ENCODE results near the gene COLEC11. TPM values are rescaled to one million over a fixed set of nuclear protein-coding genes. Genes with fewer than 3 reads are reported as not detected.

The COLEC11 gene
- total RNA-seq, 4 donors from 2014 or later = 0.56 to 2.3 (median 1.0) TPM; not detected in 1

GRCh38 chr2:3645745-3646389 lies 51.0 kb downstream of the COLEC11 start:
- WGBS, 2 donors = 67 to 81% methylated on average over 4 to 8 of the region's 10 CpGs
- Histone ChIP-seq H3K4me3 (no peak overlapping the region), H3K27me3 (peaks cover 0 to 17% (median 0%) of the 10 kb centered on the region in 4 donors), H3K9me3 (no peaks in the 10 kb centered on the region), H3K27ac (no peak overlapping the region), H3K36me3 (no peaks in the 10 kb centered on the region), H3K4me1 (peaks cover 3 to 7% (median 4%) of the 10 kb centered on the region in 3 donors)
- DNase-seq = no peak
- intact Hi-C loops (cut with DNase I) = no loop called here
- TF ChIP-seq POLR2A (IDR thresholded peaks at IDR 0.05) (no peak), CTCF (IDR thresholded peaks at IDR 0.05) (no peak)

GRCh38 chr2:3646446-3646845 lies 51.5 kb downstream of the COLEC11 start:
- no peak for TF ChIP-seq POLR2A (IDR thresholded peaks at IDR 0.05)
- TF ChIP-seq CTCF (IDR thresholded peaks at IDR 0.05) = no peak
- H3K4me3 ChIP-seq = no peak overlapping the region
- intact Hi-C loops (cut with DNase I) = no loop called here
- H3K9me3 ChIP-seq = no peaks in the 10 kb centered on the region
- DNase-seq = no peak
- peaks cover 5 to 11% (median 6%) of the 10 kb centered on the region in 3 donors for H3K4me1 ChIP-seq
- WGBS, 2 donors = 78 to 90% methylated on average over 7 to 8 of the region's 8 CpGs
- no peaks in the 10 kb centered on the region for H3K36me3 ChIP-seq
- H3K27me3 ChIP-seq = peaks cover 0 to 19% (median 0%) of the 10 kb centered on the region in 4 donors
- H3K27ac ChIP-seq = no peak overlapping the region

GRCh38 chr2:3647246-3647645 lies 52.3 kb downstream of the COLEC11 start:
- H3K4me1 ChIP-seq = peaks cover 9 to 19% (median 11%) of the 10 kb centered on the region in 3 donors
- no peaks in the 10 kb centered on the region for H3K9me3 ChIP-seq
- no peak overlapping the region for H3K27ac ChIP-seq
- no peak for DNase-seq
- no peak overlapping the region for H3K4me3 ChIP-seq
- H3K27me3 ChIP-seq = peaks cover 0 to 27% (median 0%) of the 10 kb centered on the region in 4 donors
- intact Hi-C loops (cut with DNase I) = no loop called here
- no peak for TF ChIP-seq POLR2A (IDR thresholded peaks at IDR 0.05)
- no peak for TF ChIP-seq CTCF (IDR thresholded peaks at IDR 0.05)
- no peaks in the 10 kb centered on the region for H3K36me3 ChIP-seq
- 61 to 77% methylated on average over 8 to 13 of the region's 13 CpGs for WGBS, 2 donors

GRCh38 chr2:3647831-3648651 lies 53.1 kb downstream of the COLEC11 start:
- no peak for DNase-seq
- no peaks in the 10 kb centered on the region for H3K9me3 ChIP-seq
- WGBS, 2 donors = 89 to 90% methylated on average over 8 to 10 of the region's 14 CpGs
- no peak overlapping the region for H3K27ac ChIP-seq
- no peak overlapping the region for H3K4me3 ChIP-seq
- TF ChIP-seq POLR2A (IDR thresholded peaks at IDR 0.05) (no peak), CTCF (IDR thresholded peaks at IDR 0.05) (no peak)
- intact Hi-C loops (cut with DNase I) = no loop called here
- H3K36me3 ChIP-seq = no peaks in the 10 kb centered on the region
- peaks cover 0 to 34% (median 0%) of the 10 kb centered on the region in 4 donors for H3K27me3 ChIP-seq
- peaks cover 9 to 20% (median 11%) of the 10 kb centered on the region in 3 donors for H3K4me1 ChIP-seq

- H3K4me3 ChIP-seq = no peak overlapping the region
- TF ChIP-seq CTCF (IDR thresholded peaks at IDR 0.05) = no peak
- TF ChIP-seq POLR2A (IDR thresholded peaks at IDR 0.05) = no peak
- no peaks in the 10 kb centered on the region for H3K9me3 ChIP-seq
- H3K27ac ChIP-seq = no peak overlapping the region
- WGBS, 2 donors = 89 to 91% methylated on average over 9 of the region's 20 CpGs
- intact Hi-C loops (cut with DNase I) = no loop called here
- H3K4me1 ChIP-seq = peaks cover 9 to 20% (median 11%) of the 10 kb centered on the region in 3 donors
- H3K36me3 ChIP-seq = no peaks in the 10 kb centered on the region
- no peak for DNase-seq
- H3K27me3 ChIP-seq = peaks cover 0 to 37% (median 0%) of the 10 kb centered on the region in 4 donors
Measured at GRCh38 chr2:3648652-3649177, 53.8 kb downstream of the COLEC11 start.

Data from esophagus squamous epithelium (tissue), 5 donors.